GM18507 (cell line): ENCODE results near the gene LILRB1.
A peak's percentile ranks its signal among the peaks of the same experiment; 100 is the strongest.
"Not testable (repeated sequence)": the region's sequence is repeated elsewhere in the genome, so short reads cannot be mapped to it uniquely, and the experiment has no call there.

Experiments used
- DNase-seq: peaks from one replicate; pipeline ENCODE4 v3.0.0; 2011; ENCODE audit warnings: low read depth; ENCODE audit not compliant: insufficient read length; ENCODE audit errors: extremely low spot score
- FAIRE-seq: peaks from 2 replicates; lab custom pipeline; 2011; peaks lifted over from hg19 to GRCh38; lab: Jason Lieb, UNC

Gene LILRB1

GRCh38 chr19:54659300-54659699, 29.0 kb downstream of the LILRB1 start:
- DNase-seq: no peak
- no peak for FAIRE-seq

GRCh38 chr19:54660306-54660705, 30.0 kb downstream of the LILRB1 start:
- FAIRE-seq (no peak), DNase-seq (no peak)

GRCh38 chr19:54660964-54661363, 30.7 kb downstream of the LILRB1 start:
- FAIRE-seq: peak; percentile 95

GRCh38 chr19:54661846-54662481, 31.7 kb downstream of the LILRB1 start:
- FAIRE-seq: peak; percentile 42

More at GRCh38 chr19:54660964-54661363, 30.7 kb downstream of the LILRB1 start:
- DNase-seq: no peak

GRCh38 chr19:54662730-54663129, 32.4 kb downstream of the LILRB1 start, which contains the start of gene LILRB4:
Gene LILRB4, plus strand, starts transcription at chr19:54662985. Its CDS starts 49 bp downstream, at chr19:54663034.
- no peak for DNase-seq
- peak; percentile 83 for FAIRE-seq

More at GRCh38 chr19:54661846-54662481, 31.7 kb downstream of the LILRB1 start:
- DNase-seq: no peak

GRCh38 chr19:54665530-54665929, 35.2 kb downstream of the LILRB1 start:
- FAIRE-seq (no peak), DNase-seq (no peak)

- FAIRE-seq: no peak
Measured at GRCh38 chr19:54667217-54667616, 36.9 kb downstream of the LILRB1 start.

GRCh38 chr19:54668353-54668752, 38.1 kb downstream of the LILRB1 start:
- FAIRE-seq: no peak
- no peak for DNase-seq

More at GRCh38 chr19:54667217-54667616, 36.9 kb downstream of the LILRB1 start:
- no peak for DNase-seq

GRCh38 chr19:54670576-54671357, 40.5 kb downstream of the LILRB1 start:
- DNase-seq (no peak), FAIRE-seq (no peak)

- no peak for FAIRE-seq
- DNase-seq: no peak
Measured at GRCh38 chr19:54673222-54673621, 42.9 kb downstream of the LILRB1 start.

GRCh38 chr19:54674021-54674617, 43.8 kb downstream of the LILRB1 start:
- DNase-seq: no peak
- FAIRE-seq: peak; percentile 80

- peak; percentile 81 for FAIRE-seq
- DNase-seq: peak; percentile 38
Measured at GRCh38 chr19:54676210-54676834, 46.0 kb downstream of the LILRB1 start.

GRCh38 chr19:54677217-54677616, 46.9 kb downstream of the LILRB1 start:
- no peak for FAIRE-seq

GRCh38 chr19:54681596-54681995, 51.3 kb downstream of the LILRB1 start:
- not testable (repeated sequence) for DNase-seq, FAIRE-seq

More at GRCh38 chr19:54677217-54677616, 46.9 kb downstream of the LILRB1 start:
- DNase-seq: no peak

- no peak for DNase-seq
- FAIRE-seq: no peak
Measured at GRCh38 chr19:54682306-54682856, 52.1 kb downstream of the LILRB1 start.

GRCh38 chr19:54684527-54684926, 54.2 kb downstream of the LILRB1 start:
- no peak for DNase-seq
- no peak for FAIRE-seq
